HEK293 (cell line): ENCODE results near the gene LAMP1.

Source experiments
- CTCF ChIA-PET: fragments of 350-600 bp; formaldehyde crosslinking; extraction: SDS; loops from one replicate; lab custom pipeline; 2021; ENCODE audit warnings: antibody characterized with exemption; lab: Yijun Ruan, JAX
- POLR2A ChIA-PET: fragments of 300-600 bp; formaldehyde crosslinking; extraction: SDS; loops from one replicate; lab custom pipeline; 2020; ENCODE audit warnings: antibody characterized with exemption, inconsistent platforms; lab: Yijun Ruan, JAX
- H3K27ac ChIP-seq: fragments of 200-500 bp; sonication (Bioruptor generic); 2 replicates; pipeline ENCODE4 v1.5.1; 2014; ENCODE audit warnings: low read depth, low read length, control low read depth, inconsistent platforms; ENCODE audit errors: extremely low read depth
- H3K36me3 ChIP-seq, 2 experiments: fragments of 200-500 bp in 1 of 2; sonication (Bioruptor generic) in 1 of 2; 1 replicate in 1 of 2; 2 replicates in 1 of 2; pipeline ENCODE4 v1.5.1; 2014 to 2017; ENCODE audit warnings: inconsistent platforms in 2 of 2, low read length in 2 of 2; ENCODE audit not compliant: control insufficient read depth in 2 of 2, insufficient read depth in 1 of 2
- H3K4me1 ChIP-seq: fragments of 200-500 bp; sonication (Bioruptor generic); 2 replicates; pipeline ENCODE4 v1.5.1; 2014; ENCODE audit warnings: mild to moderate bottlenecking, low read length, inconsistent platforms; ENCODE audit not compliant: control insufficient read depth, insufficient read depth
- H3K4me3 ChIP-seq: 2 replicates; pipeline ENCODE4 v1.5.1; 2011; ENCODE audit warnings: low read depth, mild to moderate bottlenecking, control low read depth, low read length, moderate library complexity
- H3K9me3 ChIP-seq: fragments of 200-500 bp; sonication (Bioruptor generic); 2 replicates; pipeline ENCODE4 v1.5.1; 2014; ENCODE audit warnings: low read depth, low read length, inconsistent platforms; ENCODE audit not compliant: control insufficient read depth, insufficient read depth
- GLIS1 ChIP-seq: fragments of 450-650 bp; formaldehyde crosslinking; IDR thresholded peaks from 2 replicates; pipeline ENCODE4 v1.5.1; 2016; ENCODE audit warnings: missing biosample characterization, missing genetic modification characterization
- GLIS2 ChIP-seq: fragments of 450-650 bp; formaldehyde crosslinking; IDR thresholded peaks from 2 replicates; pipeline ENCODE4 v1.5.1; 2016; ENCODE audit warnings: missing biosample characterization, missing genetic modification characterization
- KLF7 ChIP-seq: fragments of 450-650 bp; formaldehyde crosslinking; IDR thresholded peaks from 2 replicates; pipeline ENCODE4 v1.5.1; 2016; ENCODE audit warnings: missing biosample characterization, missing genetic modification characterization, borderline replicate concordance
- OSR2 ChIP-seq: fragments of 450-650 bp; formaldehyde crosslinking; IDR thresholded peaks from 2 replicates; pipeline ENCODE4 v1.5.1; 2016; ENCODE audit warnings: missing biosample characterization, missing genetic modification characterization
- PATZ1 ChIP-seq: fragments of 450-650 bp; formaldehyde crosslinking; IDR thresholded peaks from 2 replicates; pipeline ENCODE4 v1.5.1; 2016; ENCODE audit warnings: missing biosample characterization, missing genetic modification characterization
- PRDM1 ChIP-seq: fragments of 450-650 bp; formaldehyde crosslinking; IDR thresholded peaks from 2 replicates; pipeline ENCODE4; 2016; ENCODE audit warnings: missing biosample characterization, missing genetic modification characterization
- PRDM2 ChIP-seq: fragments of 450-650 bp; formaldehyde crosslinking; IDR thresholded peaks from 2 replicates; pipeline ENCODE4 v1.5.1; 2016; ENCODE audit warnings: missing biosample characterization, missing genetic modification characterization, borderline replicate concordance
- SCRT2 ChIP-seq: fragments of 450-650 bp; formaldehyde crosslinking; IDR thresholded peaks from 2 replicates; pipeline ENCODE4 v1.5.1; 2016; ENCODE audit warnings: missing biosample characterization, missing genetic modification characterization
- SP7 ChIP-seq: fragments of 450-650 bp; formaldehyde crosslinking; IDR thresholded peaks from 2 replicates; pipeline ENCODE4 v1.5.1; 2016; ENCODE audit warnings: missing biosample characterization, missing genetic modification characterization
- ZBTB17 ChIP-seq: fragments of 450-650 bp; formaldehyde crosslinking; IDR thresholded peaks from 2 replicates; pipeline ENCODE4 v1.5.1; 2016; ENCODE audit warnings: missing biosample characterization, missing genetic modification characterization
- ZFHX2 ChIP-seq: fragments of 450-650 bp; formaldehyde crosslinking; conservative IDR thresholded peaks from 2 replicates; pipeline ENCODE4 v1.5.1; 2016; ENCODE audit warnings: missing biosample characterization, missing genetic modification characterization
- ZIC2 ChIP-seq: fragments of 450-650 bp; formaldehyde crosslinking; IDR thresholded peaks from 2 replicates; pipeline ENCODE4 v1.5.1; 2016; ENCODE audit warnings: missing biosample characterization, missing genetic modification characterization
- ZNF223 ChIP-seq: fragments of 450-650 bp; formaldehyde crosslinking; IDR thresholded peaks from 2 replicates; pipeline ENCODE4 v1.5.1; 2016; ENCODE audit warnings: missing biosample characterization, missing genetic modification characterization
- ZNF239 ChIP-seq: fragments of 450-650 bp; formaldehyde crosslinking; IDR thresholded peaks from 2 replicates; pipeline ENCODE4 v1.5.1; 2016; ENCODE audit warnings: missing biosample characterization, missing genetic modification characterization
- ZNF302 ChIP-seq: fragments of 450-650 bp; formaldehyde crosslinking; IDR thresholded peaks from 2 replicates; pipeline ENCODE4 v1.5.1; 2016; ENCODE audit warnings: missing biosample characterization, missing genetic modification characterization, low read depth
- ZNF394 ChIP-seq: fragments of 450-650 bp; formaldehyde crosslinking; IDR thresholded peaks from 2 replicates; pipeline ENCODE4 v1.5.1; 2016; ENCODE audit warnings: missing biosample characterization, missing genetic modification characterization, mild to moderate bottlenecking, moderate library complexity, borderline replicate concordance
- ZNF433 ChIP-seq: fragments of 450-650 bp; formaldehyde crosslinking; IDR thresholded peaks from 2 replicates; pipeline ENCODE4 v1.5.1; 2016; ENCODE audit warnings: missing biosample characterization, missing genetic modification characterization, low read depth
- ZNF664 ChIP-seq: fragments of 450-650 bp; formaldehyde crosslinking; IDR thresholded peaks from 2 replicates; pipeline ENCODE4 v1.5.1; 2016; ENCODE audit warnings: missing biosample characterization, missing genetic modification characterization
- TF ChIP-seq, protein P1 (sequence below): sonication (generic); formaldehyde crosslinking; IDR thresholded peaks from 2 replicates; pipeline ENCODE4 v1.8.1; 2022; ENCODE audit warnings: mild to moderate bottlenecking, moderate library complexity, missing genetic modification reagents
- TF ChIP-seq, protein P2 (sequence below): fragments of 450-650 bp; formaldehyde crosslinking; IDR thresholded peaks from 2 replicates; pipeline ENCODE4 v1.5.1; 2016; ENCODE audit warnings: missing biosample characterization, missing genetic modification characterization

The LAMP1 gene

DNA sequence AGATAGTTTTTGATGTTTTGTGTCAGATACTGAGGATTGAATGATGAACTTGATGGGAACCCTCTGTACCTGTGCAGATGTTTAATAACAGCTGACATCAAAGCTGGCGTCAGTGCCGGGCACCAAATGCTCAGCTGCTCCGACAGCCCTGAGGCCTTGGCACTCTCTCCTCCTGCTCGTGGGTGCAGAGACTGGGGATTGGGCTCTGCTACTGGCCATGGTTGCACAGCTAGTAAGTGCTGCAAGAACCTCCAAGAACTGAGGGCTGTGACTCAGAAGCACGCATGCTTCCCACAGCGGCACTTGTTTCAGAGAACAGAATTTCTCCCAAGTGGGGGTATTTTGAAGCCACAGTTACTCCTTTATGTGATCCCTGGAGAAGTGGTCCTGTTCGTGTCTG, 5.9 kb downstream of the LAMP1 start:
- H3K27ac ChIP-seq, result no peak overlapping the region
- ChIA-PET POLR2A (no interaction called here), CTCF (no interaction called here)
- H3K4me1 ChIP-seq, result no peaks in the 10 kb centered on the region
- peaks cover 0 to 7% of the 10 kb centered on the region in 2 experiments; a peak in 2 of 3 replicates for H3K36me3 ChIP-seq
- H3K4me3 ChIP-seq, result no peak overlapping the region
- H3K9me3 ChIP-seq, result no peaks in the 10 kb centered on the region
- TF ChIP-seq ZNF664 (tag by site-specific recombination), result 0 out of 2 replicates have a peak, but pooled peaks have one; percentile 2
- no peak for TF ChIP-seq ZFHX2 (tag by site-specific recombination)

DNA sequence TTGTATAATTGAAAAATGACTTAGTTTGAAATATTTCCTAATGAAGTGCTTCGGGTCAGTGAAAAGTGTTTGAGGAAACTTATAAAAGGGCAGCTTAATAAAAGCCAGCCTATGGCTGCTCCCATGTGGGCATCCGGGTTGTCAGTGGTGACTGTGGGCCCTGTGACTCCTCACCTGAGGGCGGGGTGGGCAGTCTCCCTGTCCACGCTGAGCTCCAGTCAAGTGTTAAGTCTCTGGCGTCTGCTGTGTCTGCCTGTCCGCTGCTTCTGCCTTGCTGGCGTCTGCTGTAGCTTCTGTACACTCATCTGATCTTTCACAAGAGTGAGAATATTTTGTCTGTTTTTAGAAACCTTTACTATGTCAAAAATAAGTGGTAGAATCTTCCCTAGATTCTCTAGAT, 7.1 kb downstream of the LAMP1 start:
- POLR2A ChIA-PET, result no interaction called here
- H3K4me1 ChIP-seq, result no peaks in the 10 kb centered on the region
- H3K27ac ChIP-seq, result no peak overlapping the region
- no peaks in the 10 kb centered on the region for H3K9me3 ChIP-seq
- TF ChIP-seq ZBTB17 (tag by site-specific recombination), result 0 out of 2 replicates have a peak, but pooled peaks have one; percentile 16
- TF ChIP-seq ZNF239 (tag by site-specific recombination), result no peak
- no peak overlapping the region for H3K4me3 ChIP-seq
- H3K36me3 ChIP-seq, result peaks cover 0 to 7% of the 10 kb centered on the region in 2 experiments; a peak in 2 of 3 replicates
- CTCF ChIA-PET, result no interaction called here

DNA sequence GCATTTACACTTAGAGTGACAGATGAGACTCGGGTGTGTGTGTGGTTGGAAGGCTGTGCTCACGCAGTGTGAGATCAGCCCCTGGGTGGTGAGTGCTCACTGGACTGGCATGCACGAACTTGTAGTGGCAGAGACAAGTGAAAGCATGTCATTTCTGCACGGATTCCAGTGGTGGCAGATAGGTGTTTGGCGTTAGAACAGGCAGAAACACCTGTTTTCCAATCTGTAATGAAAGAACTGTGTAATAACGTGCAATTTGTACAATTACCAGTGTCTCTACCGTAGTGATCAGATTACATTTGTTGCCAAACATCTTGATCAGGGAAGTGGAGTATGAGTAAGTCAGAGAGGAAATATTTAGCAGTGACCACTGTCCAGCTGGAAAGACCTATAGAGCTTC, 8.2 kb downstream of the LAMP1 start:
- peaks cover 0 to 13% of the 10 kb centered on the region in 2 experiments; a peak in 2 of 3 replicates for H3K36me3 ChIP-seq
- no peaks in the 10 kb centered on the region for H3K4me1 ChIP-seq
- TF ChIP-seq ZNF433 (tag by site-specific recombination) (no peak), ZNF394 (tag by site-specific recombination) (0 out of 2 replicates have a peak, but pooled peaks have one; percentile 18), SCRT2 (peak; percentile 88), ZIC2 (tag by site-specific recombination) (peak; percentile 35; the same call in 1 of the 2 replicates), OSR2 (tag by site-specific recombination) (no peak), ZNF223 (tag by site-specific recombination) (no peak), GLIS1 (peak; percentile 67), PRDM1 (tag by site-specific recombination) (0 out of 2 replicates have a peak, but pooled peaks have one; percentile 14), PATZ1 (no peak), PRDM2 (no peak), GLIS2 (0 out of 2 replicates have a peak, but pooled peaks have one; percentile 15), SP7 (tag by site-specific recombination) (peak; percentile 72), KLF7 (tag by site-specific recombination) (no peak), ZNF302 (tag by site-specific recombination) (no peak)
- TF ChIP-seq, protein P1, sequence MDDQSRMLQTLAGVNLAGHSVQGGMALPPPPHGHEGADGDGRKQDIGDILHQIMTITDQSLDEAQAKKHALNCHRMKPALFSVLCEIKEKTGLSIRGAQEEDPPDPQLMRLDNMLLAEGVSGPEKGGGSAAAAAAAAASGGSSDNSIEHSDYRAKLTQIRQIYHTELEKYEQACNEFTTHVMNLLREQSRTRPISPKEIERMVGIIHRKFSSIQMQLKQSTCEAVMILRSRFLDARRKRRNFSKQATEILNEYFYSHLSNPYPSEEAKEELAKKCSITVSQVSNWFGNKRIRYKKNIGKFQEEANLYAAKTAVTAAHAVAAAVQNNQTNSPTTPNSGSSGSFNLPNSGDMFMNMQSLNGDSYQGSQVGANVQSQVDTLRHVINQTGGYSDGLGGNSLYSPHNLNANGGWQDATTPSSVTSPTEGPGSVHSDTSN (CRISPR knock-in tag), result no peak
- TF ChIP-seq, protein P2, sequence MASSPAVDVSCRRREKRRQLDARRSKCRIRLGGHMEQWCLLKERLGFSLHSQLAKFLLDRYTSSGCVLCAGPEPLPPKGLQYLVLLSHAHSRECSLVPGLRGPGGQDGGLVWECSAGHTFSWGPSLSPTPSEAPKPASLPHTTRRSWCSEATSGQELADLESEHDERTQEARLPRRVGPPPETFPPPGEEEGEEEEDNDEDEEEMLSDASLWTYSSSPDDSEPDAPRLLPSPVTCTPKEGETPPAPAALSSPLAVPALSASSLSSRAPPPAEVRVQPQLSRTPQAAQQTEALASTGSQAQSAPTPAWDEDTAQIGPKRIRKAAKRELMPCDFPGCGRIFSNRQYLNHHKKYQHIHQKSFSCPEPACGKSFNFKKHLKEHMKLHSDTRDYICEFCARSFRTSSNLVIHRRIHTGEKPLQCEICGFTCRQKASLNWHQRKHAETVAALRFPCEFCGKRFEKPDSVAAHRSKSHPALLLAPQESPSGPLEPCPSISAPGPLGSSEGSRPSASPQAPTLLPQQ (tag by site-specific recombination), result no peak
- H3K27ac ChIP-seq, result no peak overlapping the region
- H3K9me3 ChIP-seq, result no peaks in the 10 kb centered on the region
- H3K4me3 ChIP-seq, result no peak overlapping the region
- ChIA-PET POLR2A (no interaction called here), CTCF (no interaction called here)
